ENCODE results near the gene KCNV2.

The KCNV2 gene

DNA sequence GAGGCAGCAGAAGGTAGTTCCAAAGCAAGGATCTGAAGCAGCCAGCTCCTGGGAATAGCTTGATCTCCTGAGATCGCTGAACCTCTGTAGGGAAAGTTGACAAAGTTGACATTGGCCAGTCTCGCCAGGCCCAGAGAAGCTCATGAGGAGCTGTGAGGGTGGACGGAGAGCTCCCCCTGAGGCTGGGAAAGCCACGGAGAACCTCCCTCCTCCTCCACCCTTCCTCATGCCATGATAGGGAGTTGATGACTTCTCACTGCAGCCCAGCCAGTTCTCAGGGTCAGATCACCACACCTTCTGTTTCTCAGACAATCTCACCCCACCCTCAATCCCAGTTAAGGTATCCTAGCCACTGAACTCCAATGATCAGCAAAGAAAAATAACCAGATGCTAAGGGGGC, 30.4 kb upstream of the KCNV2 start:
- no peak overlapping the region for H4K8ac ChIP-seq (ENCODE audit: low read depth, low read length)
- no peak overlapping the region for H3K4me3 ChIP-seq (ENCODE audit: low read length in 2 of 2)
- no peak overlapping the region for H2BK5ac ChIP-seq (ENCODE audit: low read length)
- H3K27me3 ChIP-seq (ENCODE audit: control insufficient read depth in 3 of 3, insufficient read depth in 3 of 3, low read depth in 1 of 3, low read length in 3 of 3) = no peaks in the 10 kb centered on the region
- DNase-seq (ENCODE audit: low spot score) = no peak
- no peak overlapping the region for H3K4ac ChIP-seq (ENCODE audit: low read length)
- H3K9me3 ChIP-seq (replicated peaks in 1 of 2; ENCODE audit: control insufficient read depth in 2 of 2, insufficient read depth in 1 of 2, low read depth in 1 of 2, low read length in 2 of 2) = no peaks in the 10 kb centered on the region
- no peak overlapping the region for H4K91ac ChIP-seq (ENCODE audit: low read depth, low read length, poor library complexity)
- no peak overlapping the region for H3K9ac ChIP-seq (ENCODE audit: low read depth, low read length, poor library complexity)
- no peak overlapping the region for H2BK15ac ChIP-seq (ENCODE audit: low read length)
- no peak overlapping the region for H2AK5ac ChIP-seq (ENCODE audit: low read depth, low read length)
- peaks cover 0 to 2% of the 10 kb centered on the region in 2 donors for H3K36me3 ChIP-seq (replicated peaks in 1 of 2; ENCODE audit: control insufficient read depth in 2 of 2, insufficient read depth in 2 of 2, low read length in 2 of 2)
- no peak overlapping the region for H2BK120ac ChIP-seq (ENCODE audit: low read depth, low read length)
- H3K23ac ChIP-seq (ENCODE audit: low read depth, low read length, poor library complexity) = peak overlapping the region; percentile 8
- no peaks in the 10 kb centered on the region for H3K4me1 ChIP-seq (ENCODE audit: control insufficient read depth in 2 of 2, insufficient read depth in 1 of 2, low read depth in 1 of 2, low read length in 2 of 2)
- no peak overlapping the region for H3K27ac ChIP-seq (replicated peaks; ENCODE audit: low read length)
- no peak overlapping the region for H3K14ac ChIP-seq (ENCODE audit: low read length)
- no peak overlapping the region for H2AFZ ChIP-seq (ENCODE audit: low read length)
- H3K18ac ChIP-seq (ENCODE audit: low read length) = peak overlapping the region; percentile 13
- no peak overlapping the region for H2BK12ac ChIP-seq (ENCODE audit: low read length)
- no peak overlapping the region for H3K4me2 ChIP-seq (ENCODE audit: insufficient read depth, low read length, poor library complexity, severe bottlenecking)
- no peaks in the 10 kb centered on the region for H3K79me1 ChIP-seq (ENCODE audit: low read depth, low read length)
- no CpG with 5 or more reads among the region's 4 CpGs for WGBS, 2 donors (ENCODE audit: extremely low coverage in 2 of 2, insufficient read length in 2 of 2, insufficient replicate concordance in 1 of 2)

DNA sequence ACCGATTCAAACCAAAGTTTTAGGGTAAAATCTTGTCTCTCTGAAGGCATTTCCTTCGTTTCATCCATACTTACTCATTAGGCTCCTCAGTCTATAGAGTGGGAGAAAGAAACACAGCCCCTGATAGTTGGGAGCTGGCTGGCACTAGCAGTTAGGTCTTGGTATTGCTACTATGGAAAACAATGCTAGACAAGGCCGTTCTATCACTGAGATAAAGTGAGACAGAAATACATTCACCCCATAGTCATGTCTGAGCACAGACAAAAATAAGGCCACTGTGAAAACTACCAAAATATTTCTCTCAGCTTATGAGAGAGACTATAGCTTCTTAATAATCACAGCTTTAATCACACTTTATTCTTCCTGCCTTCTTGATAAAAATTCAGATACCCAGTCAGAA, 28.7 kb upstream of the KCNV2 start:
- no peaks in the 10 kb centered on the region for H3K9me3 ChIP-seq (replicated peaks in 1 of 2; ENCODE audit: control insufficient read depth in 2 of 2, insufficient read depth in 1 of 2, low read depth in 1 of 2, low read length in 2 of 2)
- WGBS, 2 donors (ENCODE audit: extremely low coverage in 2 of 2, insufficient read length in 2 of 2, insufficient replicate concordance in 1 of 2) = no CpG with 5 or more reads among the region's 3 CpGs
- no peak overlapping the region for H3K18ac ChIP-seq (ENCODE audit: low read length)
- no peak overlapping the region for H3K4me3 ChIP-seq (ENCODE audit: low read length in 2 of 2)
- H2AK5ac ChIP-seq (ENCODE audit: low read depth, low read length) = no peak overlapping the region
- H2BK12ac ChIP-seq (ENCODE audit: low read length) = no peak overlapping the region
- no peak overlapping the region for H4K8ac ChIP-seq (ENCODE audit: low read depth, low read length)
- H3K79me1 ChIP-seq (ENCODE audit: low read depth, low read length) = no peaks in the 10 kb centered on the region
- no peak overlapping the region for H3K9ac ChIP-seq (ENCODE audit: low read depth, low read length, poor library complexity)
- H3K36me3 ChIP-seq (replicated peaks in 1 of 2; ENCODE audit: control insufficient read depth in 2 of 2, insufficient read depth in 2 of 2, low read length in 2 of 2) = peaks cover 0 to 2% of the 10 kb centered on the region in 2 donors
- H2BK120ac ChIP-seq (ENCODE audit: low read depth, low read length) = no peak overlapping the region
- H3K14ac ChIP-seq (ENCODE audit: low read length) = no peak overlapping the region
- H3K4ac ChIP-seq (ENCODE audit: low read length) = no peak overlapping the region
- no peak overlapping the region for H2AFZ ChIP-seq (ENCODE audit: low read length)
- H3K27ac ChIP-seq (replicated peaks; ENCODE audit: low read length) = no peak overlapping the region
- H3K23ac ChIP-seq (ENCODE audit: low read depth, low read length, poor library complexity) = no peak overlapping the region
- H3K4me1 ChIP-seq (ENCODE audit: control insufficient read depth in 2 of 2, insufficient read depth in 1 of 2, low read depth in 1 of 2, low read length in 2 of 2) = no peaks in the 10 kb centered on the region
- DNase-seq (ENCODE audit: low spot score) = no peak
- no peak overlapping the region for H4K91ac ChIP-seq (ENCODE audit: low read depth, low read length, poor library complexity)
- H2BK15ac ChIP-seq (ENCODE audit: low read length) = no peak overlapping the region
- H3K4me2 ChIP-seq (ENCODE audit: insufficient read depth, low read length, poor library complexity, severe bottlenecking) = no peak overlapping the region
- H2BK5ac ChIP-seq (ENCODE audit: low read length) = no peak overlapping the region
- H3K27me3 ChIP-seq (ENCODE audit: control insufficient read depth in 3 of 3, insufficient read depth in 3 of 3, low read depth in 1 of 3, low read length in 3 of 3) = no peaks in the 10 kb centered on the region

DNA sequence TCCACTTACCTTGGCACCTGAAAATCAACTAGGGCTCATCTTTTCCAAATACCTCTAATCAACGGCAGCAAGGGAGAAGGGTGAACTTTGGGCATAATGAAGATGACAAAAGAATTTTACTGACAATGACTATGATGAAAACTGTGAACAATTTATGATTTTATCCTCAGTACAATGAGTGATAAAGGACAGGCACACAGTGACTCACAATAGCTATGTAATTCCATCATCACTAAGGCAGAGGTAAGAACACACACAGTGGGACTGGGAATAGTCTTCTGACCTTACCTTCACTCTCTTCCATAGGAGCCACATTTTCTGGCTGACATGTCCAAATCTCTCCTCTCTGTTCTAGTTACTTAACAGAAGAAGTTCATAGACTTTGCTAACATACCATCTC, 26.1 kb upstream of the KCNV2 start:
- no peak overlapping the region for H3K14ac ChIP-seq (ENCODE audit: low read length)
- WGBS, 2 donors (ENCODE audit: extremely low coverage in 2 of 2, insufficient read length in 2 of 2, insufficient replicate concordance in 1 of 2) = no CpG with 5 or more reads among the region's 1 CpG
- no peaks in the 10 kb centered on the region for H3K27me3 ChIP-seq (ENCODE audit: control insufficient read depth in 3 of 3, insufficient read depth in 3 of 3, low read depth in 1 of 3, low read length in 3 of 3)

DNA sequence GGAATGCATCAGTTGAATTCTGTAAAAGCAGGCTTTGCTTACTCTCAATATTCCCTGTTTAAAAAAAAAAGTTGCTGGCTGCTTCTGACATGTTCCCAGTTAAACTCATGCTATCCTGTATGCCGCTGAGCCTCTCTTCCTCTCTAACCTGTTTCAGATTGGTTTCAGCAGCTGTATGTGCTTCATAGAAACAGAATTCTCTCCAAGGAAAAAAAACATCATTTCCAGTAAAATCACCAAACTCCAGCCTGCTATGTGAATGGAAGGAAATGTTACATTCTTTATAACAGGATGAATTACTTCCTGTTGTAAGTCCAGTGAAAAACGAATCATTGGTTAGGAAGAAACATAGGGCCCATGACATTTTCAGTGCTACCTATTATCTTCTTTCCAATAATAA, 25.7 kb upstream of the KCNV2 start:
- no peak overlapping the region for H2BK15ac ChIP-seq (ENCODE audit: low read length)
- no peak overlapping the region for H2AK5ac ChIP-seq (ENCODE audit: low read depth, low read length)
- no peak for DNase-seq (ENCODE audit: low spot score)
- H3K23ac ChIP-seq (ENCODE audit: low read depth, low read length, poor library complexity) = no peak overlapping the region
- H3K4me1 ChIP-seq (ENCODE audit: control insufficient read depth in 2 of 2, insufficient read depth in 1 of 2, low read depth in 1 of 2, low read length in 2 of 2) = no peaks in the 10 kb centered on the region
- H3K36me3 ChIP-seq (replicated peaks in 1 of 2; ENCODE audit: control insufficient read depth in 2 of 2, insufficient read depth in 2 of 2, low read length in 2 of 2) = peaks cover 0 to under 1% of the 10 kb centered on the region in 2 donors
- WGBS, 2 donors (ENCODE audit: extremely low coverage in 2 of 2, insufficient read length in 2 of 2, insufficient replicate concordance in 1 of 2) = no CpG with 5 or more reads among the region's 2 CpGs
- H3K9me3 ChIP-seq (replicated peaks in 1 of 2; ENCODE audit: control insufficient read depth in 2 of 2, insufficient read depth in 1 of 2, low read depth in 1 of 2, low read length in 2 of 2) = no peaks in the 10 kb centered on the region
- no peak overlapping the region for H3K14ac ChIP-seq (ENCODE audit: low read length)
- H3K27me3 ChIP-seq (ENCODE audit: control insufficient read depth in 3 of 3, insufficient read depth in 3 of 3, low read depth in 1 of 3, low read length in 3 of 3) = no peaks in the 10 kb centered on the region
- no peak overlapping the region for H4K91ac ChIP-seq (ENCODE audit: low read depth, low read length, poor library complexity)
- H3K9ac ChIP-seq (ENCODE audit: low read depth, low read length, poor library complexity) = no peak overlapping the region
- H3K4me2 ChIP-seq (ENCODE audit: insufficient read depth, low read length, poor library complexity, severe bottlenecking) = no peak overlapping the region
- H3K4ac ChIP-seq (ENCODE audit: low read length) = no peak overlapping the region
- no peak overlapping the region for H3K18ac ChIP-seq (ENCODE audit: low read length)
- no peak overlapping the region for H4K8ac ChIP-seq (ENCODE audit: low read depth, low read length)
- H2AFZ ChIP-seq (ENCODE audit: low read length) = no peak overlapping the region
- no peak overlapping the region for H2BK120ac ChIP-seq (ENCODE audit: low read depth, low read length)
- no peak overlapping the region for H2BK5ac ChIP-seq (ENCODE audit: low read length)
- no peaks in the 10 kb centered on the region for H3K79me1 ChIP-seq (ENCODE audit: low read depth, low read length)
- no peak overlapping the region for H2BK12ac ChIP-seq (ENCODE audit: low read length)
- no peak overlapping the region for H3K27ac ChIP-seq (replicated peaks; ENCODE audit: low read length)
- no peak overlapping the region for H3K4me3 ChIP-seq (ENCODE audit: low read length in 2 of 2)

More for the DNA sequence above, 26.1 kb upstream of the KCNV2 start:
- H3K9ac ChIP-seq (ENCODE audit: low read depth, low read length, poor library complexity) = no peak overlapping the region
- H2BK15ac ChIP-seq (ENCODE audit: low read length) = no peak overlapping the region
- peaks cover 0 to 2% of the 10 kb centered on the region in 2 donors for H3K36me3 ChIP-seq (replicated peaks in 1 of 2; ENCODE audit: control insufficient read depth in 2 of 2, insufficient read depth in 2 of 2, low read length in 2 of 2)
- H3K23ac ChIP-seq (ENCODE audit: low read depth, low read length, poor library complexity) = no peak overlapping the region
- H4K91ac ChIP-seq (ENCODE audit: low read depth, low read length, poor library complexity) = no peak overlapping the region
- no peak for DNase-seq (ENCODE audit: low spot score)
- no peak overlapping the region for H2BK5ac ChIP-seq (ENCODE audit: low read length)
- no peak overlapping the region for H3K4me2 ChIP-seq (ENCODE audit: insufficient read depth, low read length, poor library complexity, severe bottlenecking)
- no peak overlapping the region for H3K27ac ChIP-seq (replicated peaks; ENCODE audit: low read length)
- no peaks in the 10 kb centered on the region for H3K79me1 ChIP-seq (ENCODE audit: low read depth, low read length)
- no peak overlapping the region for H2BK120ac ChIP-seq (ENCODE audit: low read depth, low read length)
- no peak overlapping the region for H3K4ac ChIP-seq (ENCODE audit: low read length)
- H2BK12ac ChIP-seq (ENCODE audit: low read length) = no peak overlapping the region
- no peak overlapping the region for H3K4me3 ChIP-seq (ENCODE audit: low read length in 2 of 2)
- H2AFZ ChIP-seq (ENCODE audit: low read length) = no peak overlapping the region
- no peak overlapping the region for H2AK5ac ChIP-seq (ENCODE audit: low read depth, low read length)
- H3K18ac ChIP-seq (ENCODE audit: low read length) = no peak overlapping the region
- no peaks in the 10 kb centered on the region for H3K9me3 ChIP-seq (replicated peaks in 1 of 2; ENCODE audit: control insufficient read depth in 2 of 2, insufficient read depth in 1 of 2, low read depth in 1 of 2, low read length in 2 of 2)
- no peaks in the 10 kb centered on the region for H3K4me1 ChIP-seq (ENCODE audit: control insufficient read depth in 2 of 2, insufficient read depth in 1 of 2, low read depth in 1 of 2, low read length in 2 of 2)
- H4K8ac ChIP-seq (ENCODE audit: low read depth, low read length) = no peak overlapping the region
